Spinal cord (tissue), 10 donors: Measurements from ENCODE around the gene COL8A2. TPM values are rescaled to one million over a fixed set of nuclear protein-coding genes. Genes with fewer than 3 reads are reported as not detected.
A peak's percentile ranks its signal among the peaks of the same experiment; 100 is the strongest.

Experiments used
- DNase-seq, 6 donors: peaks; one replicate each; pipeline versions ENCODE4 v3.0.0 to v3.0.0-alpha.2; 2013 to 2015; ENCODE audit warnings: low spot score in 6 of 6, low read depth in 4 of 6
- H3K27ac ChIP-seq: one replicate; pipeline ENCODE4 v1.5.1; 2013; ENCODE audit warnings: low read depth, low read length, control low read depth
- H3K27me3 ChIP-seq: one replicate; pipeline ENCODE4 v1.6.1; 2013; ENCODE audit warnings: low read length; ENCODE audit not compliant: control insufficient read depth, insufficient read depth
- H3K36me3 ChIP-seq: one replicate; pipeline ENCODE4 v1.6.1; 2013; ENCODE audit warnings: low read length; ENCODE audit not compliant: control insufficient read depth, insufficient read depth
- H3K4me1 ChIP-seq: one replicate; pipeline ENCODE4 v1.6.1; 2013; ENCODE audit warnings: low read length; ENCODE audit not compliant: control insufficient read depth, insufficient read depth
- H3K4me3 ChIP-seq: one replicate; pipeline ENCODE4 v1.5.1; 2013; ENCODE audit warnings: low read depth, low read length, control low read depth
- H3K9me3 ChIP-seq: one replicate; pipeline ENCODE4 v1.6.1; 2013; ENCODE audit warnings: low read length; ENCODE audit not compliant: control insufficient read depth, insufficient read depth
- WGBS: methylation state at CpG from one replicate; pipeline ENCODE4 v1.1.5; 2013; ENCODE audit warnings: missing lambda C conversion rate; ENCODE audit not compliant: insufficient coverage; 5-methylcytosine and 5-hydroxymethylcytosine counted together
- polyA plus RNA-seq, 2 donors: library from polyadenylated mRNA; unstranded; fragments of 120-200 nt; gene quantifications; one replicate each; pipeline ENCODE4 v1.2.1, GENCODE V29; 2013; ENCODE audit not compliant: insufficient read length in 2 of 2
- total RNA-seq, 2 donors: library from RNA; depleted of rRNA in 1 of 2; stranded (reverse); fragments of 120-200 nt in 1 of 2; fragments of >200 nt in 1 of 2; gene quantifications; one replicate each; pipeline versions ENCODE4 v1.2.3 to v1.2.4, GENCODE V29; 2013 to 2014
- donor health status: healthy.

The COL8A2 gene
- total and polyA plus RNA-seq, 4 donors = 3.2 to 32.6 (median 11.5) TPM

- Histone ChIP-seq H3K4me1 (peaks cover 23% of the 10 kb centered on the region), H3K9me3 (no peaks in the 10 kb centered on the region), H3K27me3 (no peaks in the 10 kb centered on the region), H3K4me3 (no peak overlapping the region), H3K27ac (no peak overlapping the region), H3K36me3 (no peaks in the 10 kb centered on the region)
- no peak for DNase-seq
- 91% methylated on average over 4 of the region's 6 CpGs for WGBS
Observed at GRCh38 chr1:36080801-36081200, 44.2 kb downstream of the COL8A2 start.

- WGBS = no CpG with 5 or more reads among the region's 3 CpGs
- Histone ChIP-seq H3K27me3 (no peaks in the 10 kb centered on the region), H3K9me3 (no peaks in the 10 kb centered on the region), H3K27ac (no peak overlapping the region), H3K4me1 (peaks cover 20% of the 10 kb centered on the region), H3K4me3 (no peak overlapping the region), H3K36me3 (no peaks in the 10 kb centered on the region)
- no peak for DNase-seq
Observed at GRCh38 chr1:36080236-36080635, 44.8 kb downstream of the COL8A2 start.

GRCh38 chr1:36076979-36077573, 47.9 kb downstream of the COL8A2 start:
- DNase-seq = no peak
- H3K4me3 ChIP-seq = no peak overlapping the region
- no peaks in the 10 kb centered on the region for H3K27me3 ChIP-seq
- no peaks in the 10 kb centered on the region for H3K4me1 ChIP-seq
- H3K36me3 ChIP-seq = no peaks in the 10 kb centered on the region
- no CpG with 5 or more reads among the region's 4 CpGs for WGBS
- no peak overlapping the region for H3K27ac ChIP-seq
- no peaks in the 10 kb centered on the region for H3K9me3 ChIP-seq

- Histone ChIP-seq H3K4me1 (peaks cover 4% of the 10 kb centered on the region), H3K27ac (no peak overlapping the region), H3K9me3 (no peaks in the 10 kb centered on the region), H3K27me3 (no peaks in the 10 kb centered on the region), H3K4me3 (no peak overlapping the region), H3K36me3 (no peaks in the 10 kb centered on the region)
- peak in 1 of 6 donors; percentile 28 for DNase-seq
- WGBS = no CpG with 5 or more reads among the region's 2 CpGs
Observed at GRCh38 chr1:36070349-36070748, 54.7 kb downstream of the COL8A2 start.

GRCh38 chr1:36068866-36069265, 56.2 kb downstream of the COL8A2 start:
- Histone ChIP-seq H3K9me3 (no peaks in the 10 kb centered on the region), H3K4me3 (no peak overlapping the region), H3K27me3 (no peaks in the 10 kb centered on the region), H3K27ac (no peak overlapping the region), H3K36me3 (no peaks in the 10 kb centered on the region), H3K4me1 (peaks cover 4% of the 10 kb centered on the region)
- WGBS = no CpG with 5 or more reads among the region's 2 CpGs
- DNase-seq = no peak

- H3K27me3 ChIP-seq = no peaks in the 10 kb centered on the region
- no peak for DNase-seq
- H3K4me1 ChIP-seq = peaks cover 4% of the 10 kb centered on the region
- H3K9me3 ChIP-seq = no peaks in the 10 kb centered on the region
- H3K4me3 ChIP-seq = no peak overlapping the region
- H3K36me3 ChIP-seq = no peaks in the 10 kb centered on the region
- H3K27ac ChIP-seq = no peak overlapping the region
Observed at GRCh38 chr1:36067871-36068270, 57.2 kb downstream of the COL8A2 start.

- DNase-seq = no peak
- Histone ChIP-seq H3K36me3 (peaks cover 2% of the 10 kb centered on the region), H3K27ac (no peak overlapping the region), H3K27me3 (no peaks in the 10 kb centered on the region), H3K9me3 (no peaks in the 10 kb centered on the region), H3K4me3 (no peak overlapping the region), H3K4me1 (peaks cover under 1% of the 10 kb centered on the region)
- WGBS = no CpG with 5 or more reads among the region's 1 CpG
Observed at GRCh38 chr1:36062315-36062714, 62.7 kb downstream of the COL8A2 start.

- Histone ChIP-seq H3K4me3 (no peak overlapping the region), H3K4me1 (no peaks in the 10 kb centered on the region), H3K9me3 (no peaks in the 10 kb centered on the region), H3K36me3 (peaks cover 5% of the 10 kb centered on the region), H3K27ac (no peak overlapping the region), H3K27me3 (no peaks in the 10 kb centered on the region)
- no peak for DNase-seq
- no CpG with 5 or more reads among the region's 5 CpGs for WGBS
Observed at GRCh38 chr1:36055706-36056105, 69.3 kb downstream of the COL8A2 start.

- DNase-seq = no peak
- Histone ChIP-seq H3K27ac (no peak overlapping the region), H3K36me3 (peaks cover 8% of the 10 kb centered on the region), H3K4me3 (no peak overlapping the region), H3K4me1 (no peaks in the 10 kb centered on the region), H3K9me3 (no peaks in the 10 kb centered on the region), H3K27me3 (no peaks in the 10 kb centered on the region)
Observed at GRCh38 chr1:36053978-36054377, 71.0 kb downstream of the COL8A2 start.

- H3K36me3 ChIP-seq = peaks cover 22% of the 10 kb centered on the region
- H3K27ac ChIP-seq = no peak overlapping the region
- H3K27me3 ChIP-seq = no peaks in the 10 kb centered on the region
- H3K4me3 ChIP-seq = no peak overlapping the region
- no peak for DNase-seq
- no peaks in the 10 kb centered on the region for H3K4me1 ChIP-seq
- H3K9me3 ChIP-seq = no peaks in the 10 kb centered on the region
Observed at GRCh38 chr1:36051821-36052220, 73.2 kb downstream of the COL8A2 start.
